Immature natural killer cell (primary cell): ENCODE results near the gene COL6A5. TPM values are rescaled to one million over a fixed set of nuclear protein-coding genes. Genes with fewer than 3 reads are reported as not detected.
"Not testable (repeated sequence)": the region's sequence is repeated elsewhere in the genome, so short reads cannot be mapped to it uniquely, and the experiment has no call there.

Experiments used
- DNase-seq, 3 donors: peaks; one replicate each; pipeline ENCODE4 v3.0.0; 2022; ENCODE audit warnings: mixed read lengths in 1 of 3
- H3K27ac Mint-ChIP-seq, 6 donors: one replicate each; pipeline ENCODE4 v1.8.0; 2020; ENCODE audit warnings: mixed read lengths in 6 of 6, mild to moderate bottlenecking in 5 of 6, inconsistent platforms in 4 of 6, moderate library complexity in 3 of 6
- H3K27me3 Mint-ChIP-seq, 3 donors: one replicate each; pipeline ENCODE4 v1.8.0; 2020 to 2021; ENCODE audit warnings: low read depth in 3 of 3, mild to moderate bottlenecking in 3 of 3, mixed read lengths in 3 of 3, moderate library complexity in 3 of 3, inconsistent platforms in 1 of 3
- H3K36me3 Mint-ChIP-seq, 3 donors: one replicate each; pipeline ENCODE4 v1.8.0; 2020; ENCODE audit warnings: mixed read lengths in 3 of 3, inconsistent platforms in 2 of 3, mild to moderate bottlenecking in 2 of 3
- H3K4me1 Mint-ChIP-seq, 2 donors: one replicate each; pipeline ENCODE4 v1.8.0; 2020; ENCODE audit warnings: inconsistent platforms in 2 of 2, mild to moderate bottlenecking in 2 of 2, mixed read lengths in 2 of 2, moderate library complexity in 1 of 2
- H3K4me3 Mint-ChIP-seq, 5 donors: one replicate each; pipeline ENCODE4 v1.8.0; 2020; ENCODE audit warnings: mild to moderate bottlenecking in 5 of 5, mixed read lengths in 5 of 5, inconsistent platforms in 3 of 5, moderate library complexity in 3 of 5
- H3K9me3 Mint-ChIP-seq, 6 donors: one replicate each; pipeline ENCODE4 v1.8.0; 2020; ENCODE audit warnings: mild to moderate bottlenecking in 6 of 6, mixed read lengths in 6 of 6, inconsistent platforms in 4 of 6, moderate library complexity in 3 of 6
- polyA plus RNA-seq, 3 donors: library from polyadenylated mRNA; unstranded; fragments of 300-500 nt; fragmentation: Illumina TruSeq; gene quantifications; one replicate each; pipeline ENCODE4 v1.2.3, GENCODE V29; 2021

Gene COL6A5
- polyA plus RNA-seq, 3 donors from 2014 or later = not detected

GRCh38 chr3:130404401-130404800 lies 58.9 kb downstream of the COL6A5 start:
- Mint-ChIP-seq H3K4me3 (no peak overlapping the region), H3K36me3 (no peaks in the 10 kb centered on the region), H3K27me3 (peaks cover 0 to 11% (median 2%) of the 10 kb centered on the region in 3 donors), H3K9me3 (peaks cover 6 to 28% (median 11%) of the 10 kb centered on the region in 6 donors), H3K27ac (no peak overlapping the region), H3K4me1 (no peaks in the 10 kb centered on the region)
- DNase-seq = no peak

- Mint-ChIP-seq H3K27ac (no peak overlapping the region), H3K4me1 (no peaks in the 10 kb centered on the region), H3K27me3 (peaks cover 1 to 5% (median 2%) of the 10 kb centered on the region in 3 donors), H3K36me3 (no peaks in the 10 kb centered on the region), H3K9me3 (peaks cover 6 to 28% (median 10%) of the 10 kb centered on the region in 6 donors), H3K4me3 (no peak overlapping the region)
- DNase-seq = no peak
Measured at GRCh38 chr3:130405956-130406355, 60.5 kb downstream of the COL6A5 start.

GRCh38 chr3:130408253-130408652 lies 62.8 kb downstream of the COL6A5 start:
- not testable (repeated sequence) for H3K4me3 Mint-ChIP-seq, DNase-seq, H3K4me1 Mint-ChIP-seq, H3K36me3 Mint-ChIP-seq, H3K27ac Mint-ChIP-seq, H3K27me3 Mint-ChIP-seq
- H3K9me3 Mint-ChIP-seq = peaks cover 6 to 28% (median 10%) of the 10 kb centered on the region in 6 donors

GRCh38 chr3:130411320-130411719 lies 65.8 kb downstream of the COL6A5 start:
- H3K27me3 Mint-ChIP-seq = peaks cover 1 to 2% (median 2%) of the 10 kb centered on the region in 3 donors
- DNase-seq = no peak
- H3K36me3 Mint-ChIP-seq = no peaks in the 10 kb centered on the region
- H3K4me3 Mint-ChIP-seq = no peak overlapping the region
- peaks cover 6 to 28% (median 10%) of the 10 kb centered on the region in 6 donors for H3K9me3 Mint-ChIP-seq
- H3K4me1 Mint-ChIP-seq = no peaks in the 10 kb centered on the region
- no peak overlapping the region for H3K27ac Mint-ChIP-seq

- H3K36me3 Mint-ChIP-seq = no peaks in the 10 kb centered on the region
- peaks cover 0 to 14% (median 4%) of the 10 kb centered on the region in 6 donors for H3K9me3 Mint-ChIP-seq
- no peak overlapping the region for H3K27ac Mint-ChIP-seq
- no peak for DNase-seq
- peaks cover 0 to 2% (median 1%) of the 10 kb centered on the region in 3 donors for H3K27me3 Mint-ChIP-seq
- H3K4me1 Mint-ChIP-seq = no peaks in the 10 kb centered on the region
- H3K4me3 Mint-ChIP-seq = no peak overlapping the region
Measured at GRCh38 chr3:130412991-130413560, 67.6 kb downstream of the COL6A5 start.

- H3K4me3 Mint-ChIP-seq = no peak overlapping the region
- peaks cover 0 to 4% (median 0%) of the 10 kb centered on the region in 6 donors for H3K9me3 Mint-ChIP-seq
- H3K27ac Mint-ChIP-seq = no peak overlapping the region
- H3K27me3 Mint-ChIP-seq = peaks cover 0 to 2% (median 1%) of the 10 kb centered on the region in 3 donors
- H3K36me3 Mint-ChIP-seq = no peaks in the 10 kb centered on the region
- H3K4me1 Mint-ChIP-seq = no peaks in the 10 kb centered on the region
- no peak for DNase-seq
Measured at GRCh38 chr3:130414457-130414856, 69.0 kb downstream of the COL6A5 start.

GRCh38 chr3:130420466-130420865 lies 75.0 kb downstream of the COL6A5 start:
- H3K4me3 Mint-ChIP-seq = no peak overlapping the region
- H3K9me3 Mint-ChIP-seq = peaks cover 0 to 4% (median under 1%) of the 10 kb centered on the region in 6 donors

GRCh38 chr3:130423064-130423463 lies 77.6 kb downstream of the COL6A5 start:
- Mint-ChIP-seq H3K4me1 (no peaks in the 10 kb centered on the region), H3K36me3 (no peaks in the 10 kb centered on the region)

More at GRCh38 chr3:130420466-130420865, 75.0 kb downstream of the COL6A5 start:
- no peak overlapping the region for H3K27ac Mint-ChIP-seq
- H3K4me1 Mint-ChIP-seq = no peaks in the 10 kb centered on the region
- H3K27me3 Mint-ChIP-seq = peaks cover 0 to 2% (median 1%) of the 10 kb centered on the region in 3 donors
- DNase-seq = no peak
- H3K36me3 Mint-ChIP-seq = no peaks in the 10 kb centered on the region

GRCh38 chr3:130424837-130425236 lies 79.4 kb downstream of the COL6A5 start:
- Mint-ChIP-seq H3K4me3 (no peak overlapping the region), H3K27ac (no peak overlapping the region), H3K4me1 (no peaks in the 10 kb centered on the region), H3K9me3 (peaks cover 0 to 3% (median 0%) of the 10 kb centered on the region in 6 donors), H3K36me3 (no peaks in the 10 kb centered on the region), H3K27me3 (peaks cover 0 to 2% (median 0%) of the 10 kb centered on the region in 3 donors)
- no peak for DNase-seq

More at GRCh38 chr3:130423064-130423463, 77.6 kb downstream of the COL6A5 start:
- Mint-ChIP-seq H3K27me3 (peaks cover 0 to 2% (median 0%) of the 10 kb centered on the region in 3 donors), H3K4me3 (no peak overlapping the region), H3K27ac (no peak overlapping the region), H3K9me3 (peaks cover 0 to 3% (median under 1%) of the 10 kb centered on the region in 6 donors)
- no peak for DNase-seq

GRCh38 chr3:130425484-130425883 lies 80.0 kb downstream of the COL6A5 start:
- no peaks in the 10 kb centered on the region for H3K36me3 Mint-ChIP-seq
- peaks cover 0 to 3% (median 0%) of the 10 kb centered on the region in 6 donors for H3K9me3 Mint-ChIP-seq
- H3K4me3 Mint-ChIP-seq = no peak overlapping the region
- no peaks in the 10 kb centered on the region for H3K4me1 Mint-ChIP-seq
- DNase-seq = no peak
- no peaks in the 10 kb centered on the region for H3K27me3 Mint-ChIP-seq
- H3K27ac Mint-ChIP-seq = no peak overlapping the region

GRCh38 chr3:130426206-130426605 lies 80.7 kb downstream of the COL6A5 start:
- Mint-ChIP-seq H3K4me3 (no peak overlapping the region), H3K9me3 (peaks cover 0 to 3% (median 0%) of the 10 kb centered on the region in 6 donors), H3K27ac (no peak overlapping the region), H3K36me3 (no peaks in the 10 kb centered on the region), H3K27me3 (no peaks in the 10 kb centered on the region), H3K4me1 (no peaks in the 10 kb centered on the region)
- no peak for DNase-seq

- Mint-ChIP-seq H3K27ac (no peak overlapping the region), H3K27me3 (peaks cover 0 to 2% (median 0%) of the 10 kb centered on the region in 3 donors), H3K9me3 (peaks cover 0 to 5% (median 0%) of the 10 kb centered on the region in 6 donors), H3K36me3 (no peaks in the 10 kb centered on the region), H3K4me3 (no peak overlapping the region), H3K4me1 (no peaks in the 10 kb centered on the region)
- DNase-seq = no peak
Measured at GRCh38 chr3:130428871-130429712, 83.6 kb downstream of the COL6A5 start.

GRCh38 chr3:130429713-130430023 lies 84.2 kb downstream of the COL6A5 start:
- peaks cover 0 to 2% (median 0%) of the 10 kb centered on the region in 3 donors for H3K27me3 Mint-ChIP-seq
- peaks cover 0 to 5% (median under 1%) of the 10 kb centered on the region in 6 donors for H3K9me3 Mint-ChIP-seq
- no peak overlapping the region for H3K4me3 Mint-ChIP-seq
- no peak overlapping the region for H3K27ac Mint-ChIP-seq
- no peaks in the 10 kb centered on the region for H3K36me3 Mint-ChIP-seq
- no peak for DNase-seq
- H3K4me1 Mint-ChIP-seq = no peaks in the 10 kb centered on the region

- no peak overlapping the region for H3K27ac Mint-ChIP-seq
- H3K4me3 Mint-ChIP-seq = no peak overlapping the region
- peaks cover 0 to 4% (median 2%) of the 10 kb centered on the region in 3 donors for H3K27me3 Mint-ChIP-seq
- H3K36me3 Mint-ChIP-seq = no peaks in the 10 kb centered on the region
- peaks cover 0 to 5% (median 1%) of the 10 kb centered on the region in 6 donors for H3K9me3 Mint-ChIP-seq
- no peak for DNase-seq
- H3K4me1 Mint-ChIP-seq = no peaks in the 10 kb centered on the region
Measured at GRCh38 chr3:130430266-130430665, 84.8 kb downstream of the COL6A5 start.
